B cell (primary cell): ENCODE measurements around the gene THY1. TPM values are rescaled to one million over a fixed set of nuclear protein-coding genes. Genes with fewer than 3 reads are reported as not detected.

Experiments used
- ATAC-seq: fragments of 200-7000 bp; cut with Tn5 transposase; one replicate; pipeline ENCODE4 v1.10.0; 2021; ENCODE audit warnings: low read depth, mild to moderate bottlenecking, moderate number of reproducible peaks, moderate library complexity
- CTCF ChIA-PET: fragments of 350-600 bp; sonication (Branson Sonifier 250); formaldehyde crosslinking; loops from one replicate; lab custom pipeline; 2021; ENCODE audit warnings: antibody characterized with exemption, inconsistent platforms; lab: Charles Lee
- POLR2A ChIA-PET: fragments of 350-600 bp; sonication (Branson Sonifier 250); formaldehyde crosslinking; loops from one replicate; lab custom pipeline; 2021; ENCODE audit warnings: antibody characterized with exemption; lab: Charles Lee
- DNase-seq: peaks from one replicate; pipeline ENCODE4 v3.0.0; 2013
- H2AFZ ChIP-seq: 2 replicates; pipeline ENCODE4 v1.6.1; 2012; ENCODE audit warnings: mild to moderate bottlenecking, low read depth, low read length; ENCODE audit not compliant: insufficient read depth, poor library complexity, severe bottlenecking
- H3K27ac ChIP-seq, 2 donors: 1 replicate in 1 of 2; 2 replicates in 1 of 2; pipeline ENCODE4 v1.5.1; 2012 to 2013; ENCODE audit warnings: low read length in 2 of 2, mild to moderate bottlenecking in 2 of 2, moderate library complexity in 1 of 2
- H3K27me3 ChIP-seq, 4 experiments: fragments of 200-600 bp in 1 of 4; sonication (generic) in 1 of 4; replicated peaks in 1 of 4; 1 replicate in 2 of 4; 2 replicates in 2 of 4; pipeline versions ENCODE4 v1.6.1 to v1.7.0; 2013 to 2016; ENCODE audit warnings: low read length in 3 of 4, mild to moderate bottlenecking in 2 of 4, mixed read lengths in 1 of 4, moderate library complexity in 1 of 4; ENCODE audit not compliant: insufficient read depth in 4 of 4, control insufficient read depth in 3 of 4; ENCODE audit errors: control extremely low read depth in 1 of 4
- H3K36me3 ChIP-seq, 2 experiments: replicated peaks in 1 of 2; 1 replicate in 1 of 2; 2 replicates in 1 of 2; pipeline versions ENCODE4 v1.6.1 to v1.7.1; 2013; ENCODE audit warnings: low read length in 1 of 2; ENCODE audit not compliant: insufficient read depth in 2 of 2, control insufficient read depth in 1 of 2; ENCODE audit errors: control extremely low read depth in 1 of 2, extremely low read depth in 1 of 2
- H3K4me1 ChIP-seq, 2 donors: fragments of 200-600 bp in 1 of 2; sonication (generic) in 1 of 2; 1 replicate in 1 of 2; 2 replicates in 1 of 2; pipeline versions ENCODE4 v1.5.1 to v1.6.1; 2013 to 2017; ENCODE audit warnings: low read length in 2 of 2; ENCODE audit not compliant: control insufficient read depth in 2 of 2, insufficient read depth in 2 of 2
- H3K4me2 ChIP-seq: replicated peaks from 2 replicates; pipeline ENCODE3; 2012; ENCODE audit warnings: mild to moderate bottlenecking, low read depth, low read length; ENCODE audit not compliant: poor library complexity, severe bottlenecking
- H3K4me3 ChIP-seq, 5 experiments: fragments of 200-600 bp in 1 of 5; sonication (generic) in 1 of 5; 1 replicate in 3 of 5; 2 replicates in 2 of 5; pipeline versions ENCODE4 v1.5.1 to v1.7.0; 2011 to 2016; ENCODE audit warnings: low read length in 4 of 5, mild to moderate bottlenecking in 4 of 5, low read depth in 2 of 5, control low read depth in 1 of 5, moderate library complexity in 1 of 5; ENCODE audit not compliant: insufficient read depth in 1 of 5; ENCODE audit errors: control extremely low read depth in 1 of 5, extremely low read depth in 1 of 5
- H3K79me2 ChIP-seq: fragments of 200-600 bp; sonication (generic); one replicate; pipeline ENCODE4 v1.6.0; 2016; ENCODE audit warnings: low read length; ENCODE audit not compliant: control insufficient read depth, insufficient read depth
- H3K9ac ChIP-seq: fragments of 200-600 bp; sonication (generic); 2 replicates; pipeline ENCODE4 v1.6.1; 2017; ENCODE audit warnings: mild to moderate bottlenecking, low read length, moderate library complexity
- H3K9me3 ChIP-seq, 3 donors: one replicate each; pipeline versions ENCODE4 v1.6.1 to v1.7.1; 2013; ENCODE audit warnings: low read length in 2 of 3; ENCODE audit not compliant: control insufficient read depth in 2 of 3, insufficient read depth in 1 of 3; ENCODE audit errors: control extremely low read depth in 1 of 3
- H4K20me1 ChIP-seq: 2 replicates; pipeline ENCODE4 v1.6.0; 2012; ENCODE audit warnings: mild to moderate bottlenecking, low read length; ENCODE audit not compliant: insufficient read depth, control insufficient read depth, poor library complexity, severe bottlenecking
- H3K27ac Mint-ChIP-seq: one replicate; pipeline ENCODE4 v1.8.0; 2021; ENCODE audit warnings: mixed read lengths
- H3K27me3 Mint-ChIP-seq: one replicate; pipeline ENCODE4 v1.8.0; 2021; ENCODE audit warnings: mixed read lengths
- H3K4me1 Mint-ChIP-seq: one replicate; pipeline ENCODE4 v1.8.0; 2021; ENCODE audit warnings: mixed read lengths
- H3K4me3 Mint-ChIP-seq: one replicate; pipeline ENCODE4 v1.8.0; 2021; ENCODE audit warnings: mixed read lengths
- H3K9me3 Mint-ChIP-seq: one replicate; pipeline ENCODE4 v1.8.0; 2022; ENCODE audit warnings: mixed read lengths; ENCODE audit not compliant: insufficient read depth
- EZH2 ChIP-seq: IDR thresholded peaks from 2 replicates; pipeline ENCODE4 v1.6.1; 2012; ENCODE audit warnings: borderline replicate concordance, low read depth, mild to moderate bottlenecking, moderate library complexity, low read length; ENCODE audit not compliant: insufficient read depth, poor library complexity, severe bottlenecking
- WGBS: methylation state at CpG from one replicate; pipeline ENCODE4 v1.1.5; 2013; ENCODE audit warnings: missing lambda C conversion rate; ENCODE audit not compliant: insufficient coverage; 5-methylcytosine and 5-hydroxymethylcytosine counted together
- intact Hi-C: fragments of 100-400 bp; cut with micrococcal nuclease; formaldehyde crosslinking; loops from one replicate; pipeline ENCODE4 v1.10.0; 2022
- polyA plus RNA-seq: library from polyadenylated mRNA; depleted of rRNA; stranded (reverse); fragments of >200 nt; gene quantifications from 2 replicates; pipeline ENCODE4 v1.2.3, GENCODE V29; 2012
- total RNA-seq, 2 donors: library from RNA; stranded (reverse); fragments of 120-200 nt in 1 of 2; gene quantifications; 1 replicate in 1 of 2; 2 replicates in 1 of 2; pipeline versions ENCODE4 v1.2.3 to v1.2.4, GENCODE V29; 2013 to 2022
- TF ChIP-seq, protein P1 (sequence below): fragments of 200-600 bp; IDR thresholded peaks from one replicate; pipeline ENCODE4 v1.8.0; 2022; ENCODE audit warnings: antibody characterized with exemption, mild to moderate bottlenecking

The THY1 gene
- total and polyA plus RNA-seq, 2 donors (not counting 1 experiment from before 2014, with no cell fraction given): not detected

DNA sequence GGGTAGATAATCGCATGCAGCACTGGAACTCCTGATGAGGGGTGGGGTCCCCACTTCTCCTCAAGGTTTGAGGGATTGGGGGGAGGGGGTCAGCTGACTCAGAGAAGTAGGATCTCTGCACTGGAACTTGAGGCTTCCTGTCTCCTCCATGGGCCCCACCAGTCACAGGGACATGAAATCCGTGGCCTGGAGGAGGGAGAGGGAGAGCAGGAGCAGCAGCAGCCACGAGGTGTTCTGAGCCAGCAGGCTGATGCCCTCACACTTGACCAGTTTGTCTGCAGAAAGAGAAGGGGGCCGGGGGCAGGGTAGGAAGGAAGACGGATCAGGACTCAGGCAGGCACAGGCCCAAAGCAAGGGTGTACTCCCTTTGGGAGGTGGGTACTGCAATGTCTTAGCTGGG, 3.7 kb downstream of the THY1 start:
- Histone ChIP-seq H3K9ac (no peak overlapping the region), H3K9me3 (peaks cover 0 to 14% (median 0%) of the 10 kb centered on the region in 3 donors), H3K4me2 (no peak overlapping the region), H3K79me2 (no peaks in the 10 kb centered on the region), H2AFZ (no peak overlapping the region), H3K27me3 (peaks cover 0 to 34% (median 19%) of the 10 kb centered on the region in 4 experiments), H3K36me3 (no peaks in the 10 kb centered on the region), H3K4me1 (peaks cover 17 to 18% of the 10 kb centered on the region in 2 donors), H3K4me3 (no peak overlapping the region), H3K27ac (no peak overlapping the region), H4K20me1 (no peaks in the 10 kb centered on the region)
- WGBS: 79% methylated on average over 4 of the region's 5 CpGs
- TF ChIP-seq EZH2: no peak
- TF ChIP-seq, protein P1, sequence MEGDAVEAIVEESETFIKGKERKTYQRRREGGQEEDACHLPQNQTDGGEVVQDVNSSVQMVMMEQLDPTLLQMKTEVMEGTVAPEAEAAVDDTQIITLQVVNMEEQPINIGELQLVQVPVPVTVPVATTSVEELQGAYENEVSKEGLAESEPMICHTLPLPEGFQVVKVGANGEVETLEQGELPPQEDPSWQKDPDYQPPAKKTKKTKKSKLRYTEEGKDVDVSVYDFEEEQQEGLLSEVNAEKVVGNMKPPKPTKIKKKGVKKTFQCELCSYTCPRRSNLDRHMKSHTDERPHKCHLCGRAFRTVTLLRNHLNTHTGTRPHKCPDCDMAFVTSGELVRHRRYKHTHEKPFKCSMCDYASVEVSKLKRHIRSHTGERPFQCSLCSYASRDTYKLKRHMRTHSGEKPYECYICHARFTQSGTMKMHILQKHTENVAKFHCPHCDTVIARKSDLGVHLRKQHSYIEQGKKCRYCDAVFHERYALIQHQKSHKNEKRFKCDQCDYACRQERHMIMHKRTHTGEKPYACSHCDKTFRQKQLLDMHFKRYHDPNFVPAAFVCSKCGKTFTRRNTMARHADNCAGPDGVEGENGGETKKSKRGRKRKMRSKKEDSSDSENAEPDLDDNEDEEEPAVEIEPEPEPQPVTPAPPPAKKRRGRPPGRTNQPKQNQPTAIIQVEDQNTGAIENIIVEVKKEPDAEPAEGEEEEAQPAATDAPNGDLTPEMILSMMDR: no peak
- Mint-ChIP-seq H3K4me1 (peaks cover 16% of the 10 kb centered on the region), H3K4me3 (no peak overlapping the region), H3K27me3 (peaks cover 61% of the 10 kb centered on the region), H3K27ac (no peak overlapping the region), H3K9me3 (peaks cover 3% of the 10 kb centered on the region)
- no peak for DNase-seq
- ChIA-PET POLR2A (no interaction called here), CTCF (no interaction called here)
- intact Hi-C loops: no loop called here
- ATAC-seq: no peak

DNA sequence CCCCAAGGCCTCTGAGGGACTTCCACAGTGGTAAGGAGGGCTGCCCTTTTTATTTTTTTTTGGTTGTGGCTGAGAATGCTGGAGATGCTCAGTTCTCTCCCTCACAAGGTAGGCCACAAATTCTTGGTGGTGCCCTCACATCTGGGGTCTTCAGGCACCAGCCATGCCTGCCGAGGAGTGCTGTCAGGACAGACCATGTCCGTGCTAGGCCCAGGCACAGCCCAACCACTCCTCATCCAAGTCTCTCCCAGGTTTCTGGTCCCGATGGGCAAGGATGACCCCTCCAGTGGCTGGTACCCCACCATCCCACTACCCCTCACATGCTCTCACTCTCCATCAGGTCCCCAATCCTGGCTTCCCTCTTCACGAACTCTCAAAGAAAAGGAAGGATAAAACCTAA, 4.2 kb downstream of the THY1 start:
- H3K4me3 ChIP-seq: no peak overlapping the region
- H4K20me1 ChIP-seq: no peaks in the 10 kb centered on the region
- H3K27ac ChIP-seq: no peak overlapping the region
- DNase-seq (no peak), ATAC-seq (no peak)
- 86% methylated on average over 4 of the region's 4 CpGs for WGBS
- no peaks in the 10 kb centered on the region for H3K79me2 ChIP-seq
- Mint-ChIP-seq H3K4me1 (peaks cover 15% of the 10 kb centered on the region), H3K27ac (no peak overlapping the region), H3K27me3 (peaks cover 56% of the 10 kb centered on the region), H3K4me3 (no peak overlapping the region), H3K9me3 (peaks cover 3% of the 10 kb centered on the region)
- H3K4me1 ChIP-seq: peaks cover 17 to 18% of the 10 kb centered on the region in 2 donors
- ChIA-PET CTCF (no interaction called here), POLR2A (no interaction called here)
- TF ChIP-seq EZH2: no peak
- TF ChIP-seq, protein P1: no peak
- H3K4me2 ChIP-seq: no peak overlapping the region
- intact Hi-C loops: no loop called here
- no peak overlapping the region for H3K9ac ChIP-seq
- peaks cover 0 to 29% (median 16%) of the 10 kb centered on the region in 4 experiments for H3K27me3 ChIP-seq
- H2AFZ ChIP-seq: no peak overlapping the region
- no peaks in the 10 kb centered on the region for H3K36me3 ChIP-seq
- peaks cover 0 to 12% (median 0%) of the 10 kb centered on the region in 3 donors for H3K9me3 ChIP-seq
